Activated CD4-positive, alpha-beta T cell treated with anti-CD3 and anti-CD28 coated beads, Interleukin-2, amount 10 ng/mL, durations not matched to agents 24 days and 14 days (primary cell): Measurements from ENCODE around the gene SCAND1. TPM values are rescaled to one million over a fixed set of nuclear protein-coding genes. Genes with fewer than 3 reads are reported as not detected.

Experiments used
- DNase-seq: peaks from one replicate; pipeline ENCODE4 v3.0.0; 2022
- H3K27ac Mint-ChIP-seq: one replicate; pipeline ENCODE4 v1.8.0; 2022; ENCODE audit warnings: mild to moderate bottlenecking, mixed read lengths
- H3K27me3 Mint-ChIP-seq: one replicate; pipeline ENCODE4 v1.8.0; 2022; ENCODE audit warnings: mixed read lengths
- H3K36me3 Mint-ChIP-seq: one replicate; pipeline ENCODE4 v1.8.0; 2022; ENCODE audit warnings: low read depth, mild to moderate bottlenecking, mixed read lengths
- H3K4me1 Mint-ChIP-seq: one replicate; pipeline ENCODE4 v1.8.0; 2021; ENCODE audit warnings: mixed read lengths
- H3K4me3 Mint-ChIP-seq: one replicate; pipeline ENCODE4 v1.8.0; 2022; ENCODE audit warnings: mild to moderate bottlenecking, moderate library complexity, mixed read lengths
- H3K9me3 Mint-ChIP-seq: one replicate; pipeline ENCODE4 v1.8.0; 2021; ENCODE audit warnings: mixed read lengths
- intact Hi-C: fragments of 100-400 bp; cut with micrococcal nuclease; formaldehyde crosslinking; loops from one replicate; pipeline ENCODE4 v1.15.1; 2023
- total RNA-seq: library from RNA; stranded (reverse); gene quantifications from 2 replicates; pipeline ENCODE4 v1.2.3, GENCODE V29; 2022

Gene SCAND1
- total RNA-seq, 1 donor from 2014 or later, result 35.1 TPM

DNA sequence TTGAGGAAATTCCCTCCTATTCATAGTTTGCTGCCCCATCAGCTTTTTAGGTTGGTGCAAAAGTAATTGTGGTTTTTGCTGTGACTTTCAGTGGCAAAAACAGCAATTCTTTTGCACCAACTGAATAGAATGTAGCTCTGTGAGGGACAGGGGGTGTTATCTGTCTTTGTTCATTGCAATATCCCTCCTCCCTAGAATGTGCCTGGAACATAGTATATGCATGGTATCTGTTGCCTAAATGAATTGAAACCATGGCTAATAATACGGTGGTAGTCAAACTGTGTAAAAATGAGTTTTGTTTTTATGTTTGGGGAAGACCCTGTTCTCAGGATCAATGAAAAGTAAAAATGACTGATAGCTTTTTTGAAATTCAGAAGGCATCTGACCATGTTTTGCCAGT is 45.1 kb downstream of the SCAND1 start:
- Mint-ChIP-seq H3K4me3 (no peak overlapping the region), H3K9me3 (no peaks in the 10 kb centered on the region), H3K4me1 (peaks cover 13% of the 10 kb centered on the region), H3K27me3 (no peaks in the 10 kb centered on the region), H3K36me3 (peaks cover 30% of the 10 kb centered on the region), H3K27ac (peak overlapping the region; percentile 15)
- DNase-seq, result no peak
- intact Hi-C loops, result no loop called here

DNA sequence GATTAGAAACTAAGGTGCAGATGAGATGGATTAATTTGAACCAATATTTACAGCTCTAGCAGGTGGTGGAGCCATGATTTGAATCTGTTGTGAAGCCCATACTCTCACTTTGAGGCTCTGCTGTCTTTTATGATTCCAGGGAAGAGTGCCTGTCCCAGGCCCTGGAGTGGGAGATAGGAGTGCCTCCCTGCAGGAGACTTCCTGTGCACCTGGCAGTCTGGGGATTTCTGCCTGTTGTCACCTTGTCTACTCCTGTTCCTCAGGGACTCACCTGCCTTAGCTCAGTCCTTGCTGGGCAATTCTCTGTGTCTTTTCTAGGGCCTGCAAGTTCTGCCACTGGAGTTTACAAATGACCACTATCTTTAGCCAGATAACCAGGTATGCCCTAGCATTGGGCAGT is 46.3 kb downstream of the SCAND1 start:
- no peaks in the 10 kb centered on the region for H3K27me3 Mint-ChIP-seq
- H3K27ac Mint-ChIP-seq, result no peak overlapping the region
- H3K9me3 Mint-ChIP-seq, result no peaks in the 10 kb centered on the region
- H3K4me1 Mint-ChIP-seq, result peaks cover 11% of the 10 kb centered on the region
- peaks cover 27% of the 10 kb centered on the region for H3K36me3 Mint-ChIP-seq
- no peak for DNase-seq
- no peak overlapping the region for H3K4me3 Mint-ChIP-seq
- intact Hi-C loops, result no loop called here

DNA sequence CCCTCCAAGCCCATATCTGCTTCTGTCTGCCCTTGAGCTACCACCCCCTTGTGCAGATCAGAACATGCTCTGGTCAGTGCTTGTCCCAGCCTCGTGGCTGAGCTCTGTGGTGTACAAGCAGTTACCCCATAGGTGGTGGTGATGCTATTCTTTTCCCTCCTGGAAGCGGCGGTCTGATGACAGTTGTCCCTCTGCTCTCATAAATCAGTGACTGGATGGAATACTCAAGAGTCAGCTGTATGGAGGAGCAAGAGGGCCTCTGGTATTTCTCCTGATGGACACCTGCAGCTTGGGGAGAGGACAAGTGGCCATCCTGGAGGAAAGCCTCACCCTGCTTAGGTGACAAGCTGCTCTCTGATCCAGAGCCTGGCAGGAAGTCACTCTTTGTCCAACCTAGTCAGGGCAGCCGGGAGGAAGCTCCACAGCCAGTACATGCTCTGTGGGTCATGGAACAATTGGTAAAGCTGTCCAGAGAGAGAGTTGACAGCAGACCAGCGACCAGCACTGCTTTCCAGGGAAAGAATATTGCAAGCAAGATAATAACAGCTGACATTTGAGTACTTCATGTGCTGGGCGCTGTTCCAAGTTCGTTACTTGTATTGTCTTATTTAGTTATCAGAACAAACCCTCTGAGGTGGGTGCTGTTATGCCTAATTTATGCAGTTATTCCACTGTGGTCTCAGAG is 47.1 kb downstream of the SCAND1 start:
- Mint-ChIP-seq H3K4me3 (no peak overlapping the region), H3K27me3 (no peaks in the 10 kb centered on the region), H3K9me3 (no peaks in the 10 kb centered on the region), H3K36me3 (peaks cover 27% of the 10 kb centered on the region), H3K4me1 (peaks cover 11% of the 10 kb centered on the region), H3K27ac (no peak overlapping the region)
- intact Hi-C loops, result no loop called here
- DNase-seq, result no peak

DNA sequence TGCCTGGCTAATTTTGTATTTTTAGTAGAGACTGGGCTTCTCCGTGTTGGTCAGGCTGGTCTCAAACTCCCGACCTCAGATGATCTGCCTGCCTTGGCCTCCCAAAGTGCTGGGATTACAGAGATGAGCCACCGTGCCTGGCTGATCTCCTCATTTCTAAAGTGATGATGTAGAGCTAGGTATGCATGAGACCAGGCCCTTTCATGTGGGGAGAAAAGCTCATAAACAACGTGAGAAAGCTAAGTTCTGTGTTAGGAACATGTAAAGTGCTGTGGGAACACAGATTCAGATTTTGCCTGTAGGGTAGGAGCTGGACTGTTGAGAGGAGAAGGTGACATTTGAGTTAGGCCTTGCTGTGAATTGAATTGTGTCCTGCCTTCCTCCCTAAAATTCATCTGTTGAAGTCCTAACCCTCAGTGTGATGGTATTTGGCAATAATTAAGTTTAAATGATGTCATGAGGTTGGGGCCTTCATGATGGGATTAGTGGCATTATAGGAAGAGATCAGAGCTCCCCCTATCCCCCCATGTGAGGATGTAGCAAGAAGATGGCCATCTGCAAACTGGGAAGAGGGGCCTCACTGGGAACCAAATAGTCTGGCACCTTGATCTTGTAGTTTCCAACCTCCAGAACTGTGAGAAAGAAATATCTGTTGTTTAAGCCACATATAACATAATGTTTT is 49.2 kb downstream of the SCAND1 start:
- Mint-ChIP-seq H3K4me3 (no peak overlapping the region), H3K36me3 (peaks cover 27% of the 10 kb centered on the region), H3K27ac (no peak overlapping the region), H3K9me3 (no peaks in the 10 kb centered on the region), H3K4me1 (peaks cover 11% of the 10 kb centered on the region), H3K27me3 (no peaks in the 10 kb centered on the region)
- no peak for DNase-seq
- intact Hi-C loops, result no loop called here

DNA sequence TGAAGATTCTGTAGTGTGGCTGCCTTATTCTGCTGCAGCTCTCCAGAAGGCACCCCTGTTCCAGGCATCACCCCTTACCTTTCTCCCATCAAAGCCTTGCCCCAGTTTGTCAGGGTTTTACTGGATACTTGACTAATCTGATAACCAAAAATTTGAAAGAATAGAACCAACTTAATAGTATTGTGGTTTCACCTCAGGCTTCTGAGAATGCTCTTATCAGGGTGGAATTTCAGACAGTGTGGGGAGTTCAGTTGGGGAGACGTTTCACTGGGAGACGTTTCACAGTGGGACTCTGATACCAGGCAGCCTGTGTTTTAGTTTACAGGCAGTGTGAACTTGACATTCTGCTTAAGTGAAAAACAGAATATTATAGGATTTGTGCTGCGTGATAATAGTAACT is 50.5 kb downstream of the SCAND1 start:
- H3K27ac Mint-ChIP-seq, result no peak overlapping the region
- intact Hi-C loops, result no loop called here
- H3K4me3 Mint-ChIP-seq, result no peak overlapping the region
- no peaks in the 10 kb centered on the region for H3K9me3 Mint-ChIP-seq
- H3K27me3 Mint-ChIP-seq, result no peaks in the 10 kb centered on the region
- peaks cover 6% of the 10 kb centered on the region for H3K4me1 Mint-ChIP-seq
- peaks cover 30% of the 10 kb centered on the region for H3K36me3 Mint-ChIP-seq
- DNase-seq, result no peak

Other genes starting within 250 kb of the SCAND1 start
- gene RBM39, start 212.2 kb downstream of the SCAND1 start, total RNA-seq, result 352 and 354 TPM in 2 replicates
- gene PHF20, start 182.5 kb downstream of the SCAND1 start, total RNA-seq, result 53.8 and 62.9 TPM in 2 replicates
- gene CNBD2, start 14.1 kb upstream of the SCAND1 start, total RNA-seq, result 3.1 and 3.8 TPM in 2 replicates
- gene EPB41L1, start 200.2 kb upstream of the SCAND1 start, total RNA-seq, result 0.09 and 0.19 TPM in 2 replicates